ENCODE results near the gene TCTN1.
"Not testable (repeated sequence)": the region's sequence is repeated elsewhere in the genome, so short reads cannot be mapped to it uniquely, and the experiment has no call there.

TCTN1 gene

DNA sequence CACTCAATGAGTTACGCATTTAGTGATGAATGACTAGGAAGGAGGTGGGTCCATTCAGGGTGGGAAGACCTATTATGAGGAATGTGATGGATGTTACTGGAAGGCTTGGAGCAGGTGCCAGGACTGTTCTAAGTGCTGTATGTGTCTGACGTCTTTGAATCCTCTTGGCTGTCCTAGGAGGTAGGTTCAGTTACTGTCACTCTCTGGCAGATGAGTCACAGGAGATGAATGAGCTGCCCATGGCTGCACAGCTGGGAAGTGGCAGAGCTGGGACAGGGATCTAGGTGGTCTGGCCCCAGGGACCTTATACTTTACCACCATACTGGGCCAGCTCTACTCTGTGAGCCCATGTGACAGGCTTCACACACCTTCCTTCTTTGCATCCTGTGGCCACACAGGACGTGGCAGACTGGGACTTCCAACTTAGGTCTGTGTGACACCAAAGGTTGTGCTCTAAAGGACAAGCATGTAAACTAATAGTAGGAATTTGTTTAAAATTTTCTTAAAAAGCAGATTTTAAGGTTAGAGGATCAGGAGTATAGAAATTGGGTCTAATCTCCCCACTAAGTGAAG, 24.0 kb downstream of the TCTN1 start:
- Histone ChIP-seq H3K9ac (no peak overlapping the region), H3K4me2 (peak overlapping the region; percentile 69), H3K36me3 (no peaks in the 10 kb centered on the region), H3K27me3 (no peaks in the 10 kb centered on the region), H4K20me1 (no peaks in the 10 kb centered on the region), H3K4me1 (peaks cover 89% of the 10 kb centered on the region), H3K27ac (no peak overlapping the region), H3K9me3 (no peaks in the 10 kb centered on the region), H3K4me3 (no peak overlapping the region)
- no peak for TF ChIP-seq Cebpa-rat (IDR thresholded peaks at IDR 0.05)

DNA sequence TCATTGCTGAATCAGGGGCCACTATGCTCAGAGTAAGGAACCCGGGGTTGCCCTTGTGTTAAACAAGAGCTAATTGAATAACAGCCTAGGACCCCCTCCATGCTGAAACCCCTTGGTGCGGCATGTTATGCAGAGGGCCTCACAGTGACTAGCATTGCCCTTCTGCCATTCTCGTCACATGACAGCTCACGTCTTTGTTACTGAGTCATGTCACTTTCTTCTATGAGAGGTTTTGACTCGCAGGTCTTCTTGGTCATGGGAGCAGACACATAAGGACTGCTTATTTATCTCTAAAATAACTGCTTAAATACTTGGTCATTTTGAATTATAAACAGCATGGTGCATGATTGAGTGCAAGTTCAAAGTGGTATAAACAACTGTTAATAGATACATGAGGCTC, 24.9 kb downstream of the TCTN1 start:
- Histone ChIP-seq H3K36me3 (no peaks in the 10 kb centered on the region), H3K4me1 (peaks cover 95% of the 10 kb centered on the region), H3K9me3 (no peaks in the 10 kb centered on the region), H3K27me3 (no peaks in the 10 kb centered on the region), H4K20me1 (no peaks in the 10 kb centered on the region), H3K27ac (no peak overlapping the region), H3K4me2 (peak overlapping the region; percentile 81; the same call in 1 of the 2 replicates), H3K9ac (no peak overlapping the region), H3K4me3 (no peak overlapping the region)
- no peak for TF ChIP-seq Cebpa-rat (IDR thresholded peaks at IDR 0.05)

DNA sequence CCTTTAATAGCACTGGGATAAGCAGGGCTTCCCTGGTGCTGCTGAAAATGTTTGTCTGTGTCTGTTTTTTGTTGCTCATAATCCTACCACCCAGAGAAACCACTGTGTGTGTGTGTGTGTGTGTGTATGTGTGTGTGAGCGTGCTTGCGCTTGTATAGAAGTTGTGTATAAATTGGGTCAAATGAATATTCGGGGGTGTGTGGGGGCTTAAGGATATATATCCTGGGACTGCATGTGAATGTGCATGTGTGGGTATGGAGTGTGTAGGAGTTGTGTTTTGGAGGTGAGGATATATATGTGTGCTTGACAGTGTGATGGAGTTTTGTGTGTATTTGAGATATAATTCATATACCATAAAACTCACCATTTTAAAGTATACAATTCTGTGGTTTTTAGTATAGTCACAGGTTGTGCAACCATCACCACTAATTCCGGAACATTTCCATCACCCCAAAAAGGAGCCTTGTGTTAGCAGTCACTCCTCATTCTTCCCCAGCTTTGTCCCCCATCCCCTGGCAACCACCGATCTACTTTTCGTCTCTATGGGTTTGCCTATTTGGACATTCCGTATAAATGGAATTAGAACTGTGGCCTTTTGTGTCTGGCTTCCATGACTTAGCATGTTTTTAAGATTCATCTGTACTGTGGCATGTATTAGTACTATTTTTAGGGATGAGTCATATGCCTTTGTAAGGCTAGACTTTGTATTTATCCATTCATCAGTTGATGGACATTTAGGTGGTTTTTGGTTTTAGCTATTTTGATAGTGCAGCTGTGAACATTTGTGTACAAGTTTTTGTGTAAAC, 25.6 kb downstream of the TCTN1 start:
- H3K27me3 ChIP-seq: no peaks in the 10 kb centered on the region
- peaks cover 100% of the 10 kb centered on the region for H3K4me1 ChIP-seq
- no peaks in the 10 kb centered on the region for H3K36me3 ChIP-seq
- H3K4me3 ChIP-seq: no peak overlapping the region
- H3K4me2 ChIP-seq: peak overlapping the region; percentile 81
- no peak overlapping the region for H3K9ac ChIP-seq
- no peak overlapping the region for H3K27ac ChIP-seq
- no peaks in the 10 kb centered on the region for H4K20me1 ChIP-seq
- H3K9me3 ChIP-seq: no peaks in the 10 kb centered on the region
- no peak for TF ChIP-seq Cebpa-rat (IDR thresholded peaks at IDR 0.05)

DNA sequence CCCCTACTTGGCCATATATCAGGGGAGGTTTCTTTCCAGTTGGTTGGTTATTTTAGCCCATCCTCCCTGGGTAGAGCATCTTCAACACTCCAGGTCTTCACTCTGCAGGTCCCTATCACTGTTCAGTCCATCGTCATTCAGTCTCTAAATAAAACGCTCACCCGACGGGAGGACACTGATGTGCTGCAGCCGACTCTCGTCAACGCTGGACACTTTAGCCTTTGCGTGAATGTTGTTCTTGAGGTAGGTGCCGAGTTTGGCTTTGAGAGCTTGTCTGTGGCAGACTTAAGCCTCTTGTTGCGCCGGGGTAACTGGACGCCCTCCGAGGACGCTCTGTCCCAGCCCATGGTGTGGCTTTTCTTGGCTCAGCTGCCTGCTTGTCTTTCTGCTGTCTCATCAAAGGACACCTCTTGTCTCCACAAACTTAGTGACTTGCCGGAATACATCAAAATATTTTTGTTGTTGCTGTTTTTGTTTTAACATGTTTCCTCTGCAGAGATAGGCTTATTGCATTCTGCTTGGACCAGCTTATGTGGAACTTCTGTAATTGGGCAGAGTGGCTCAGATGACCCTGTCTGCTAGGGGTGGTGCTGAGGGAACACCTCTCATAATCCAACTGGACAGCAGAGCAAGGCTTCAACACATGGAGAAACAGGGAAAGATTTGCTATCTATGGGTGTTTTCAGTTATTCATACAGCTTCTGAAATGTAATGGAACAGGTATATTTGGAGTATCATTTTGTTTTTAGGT, 26.5 kb downstream of the TCTN1 start:
- TF ChIP-seq Cebpa-rat (IDR thresholded peaks at IDR 0.05): no peak
- H3K36me3 ChIP-seq: no peaks in the 10 kb centered on the region
- peak overlapping the region; percentile 36; the same call in 1 of the 2 replicates for H3K9ac ChIP-seq
- no peaks in the 10 kb centered on the region for H3K9me3 ChIP-seq
- H3K4me1 ChIP-seq: peaks cover 100% of the 10 kb centered on the region
- no peaks in the 10 kb centered on the region for H3K27me3 ChIP-seq
- peak overlapping the region; percentile 60 for H3K27ac ChIP-seq
- H3K4me2 ChIP-seq: peak overlapping the region; percentile 81
- no peaks in the 10 kb centered on the region for H4K20me1 ChIP-seq
- 0 out of 2 replicates have a peak overlapping the region, but pooled peaks have one; percentile 4 for H3K4me3 ChIP-seq

DNA sequence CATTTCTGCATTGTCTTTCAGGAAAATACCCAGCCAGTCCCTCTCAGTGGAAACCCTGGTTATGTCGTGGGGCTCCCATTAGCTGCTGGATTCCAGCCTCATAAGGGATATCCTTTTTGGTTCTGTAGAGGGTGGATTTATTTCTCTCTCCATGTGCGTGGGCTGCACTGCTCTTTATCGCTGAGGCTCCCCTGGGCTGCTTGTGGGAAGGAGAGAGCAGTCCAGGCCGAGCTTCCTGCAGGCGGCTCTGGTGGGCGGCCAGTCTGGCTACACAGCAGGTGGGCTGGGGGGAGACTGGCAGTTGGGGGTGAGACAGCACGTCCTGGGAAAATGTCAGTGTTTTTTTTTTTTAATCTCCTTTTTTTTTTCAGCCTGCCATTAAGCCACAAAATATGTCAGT, 27.6 kb downstream of the TCTN1 start:
- Histone ChIP-seq H3K27ac (peak overlapping the region; percentile 60), H3K9ac (peak overlapping the region; percentile 36), H3K9me3 (no peaks in the 10 kb centered on the region)

DNA sequence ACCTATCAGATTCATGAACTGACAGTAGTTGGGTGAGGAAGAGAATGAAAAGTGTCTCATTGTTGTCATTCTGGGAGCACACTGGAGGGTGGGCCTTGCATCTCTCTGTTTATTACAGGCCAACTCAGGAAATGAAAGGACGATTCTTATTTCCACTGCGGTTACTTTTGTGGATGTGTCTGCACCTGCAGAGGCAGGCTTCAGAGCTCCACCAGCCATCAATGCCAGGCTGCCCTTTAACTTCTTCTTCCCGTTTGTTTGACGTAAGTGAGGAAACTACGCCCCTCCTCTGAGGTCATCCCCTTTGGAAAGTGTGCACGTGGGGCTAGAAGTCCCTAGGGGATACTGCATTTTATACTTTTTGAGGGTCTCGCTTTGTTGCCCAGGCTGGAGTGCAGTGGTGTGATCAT, 33.7 kb downstream of the TCTN1 start:
- Histone ChIP-seq H3K36me3 (peaks cover 22% of the 10 kb centered on the region), H3K4me2 (peak overlapping the region; percentile 81), H3K27me3 (no peaks in the 10 kb centered on the region), H3K4me1 (peaks cover 91% of the 10 kb centered on the region), H4K20me1 (no peaks in the 10 kb centered on the region), H3K27ac (peak overlapping the region; percentile 85), H3K4me3 (peak overlapping the region; percentile 33), H3K9ac (peak overlapping the region; percentile 69), H3K9me3 (no peaks in the 10 kb centered on the region)
- no peak for TF ChIP-seq Cebpa-rat (IDR thresholded peaks at IDR 0.05)

More for the DNA sequence above, 27.6 kb downstream of the TCTN1 start:
- TF ChIP-seq Cebpa-rat (IDR thresholded peaks at IDR 0.05): no peak
- Histone ChIP-seq H3K36me3 (no peaks in the 10 kb centered on the region), H3K27me3 (no peaks in the 10 kb centered on the region), H3K4me2 (peak overlapping the region; percentile 81), H4K20me1 (no peaks in the 10 kb centered on the region), H3K4me1 (peaks cover 100% of the 10 kb centered on the region), H3K4me3 (no peak overlapping the region)

DNA sequence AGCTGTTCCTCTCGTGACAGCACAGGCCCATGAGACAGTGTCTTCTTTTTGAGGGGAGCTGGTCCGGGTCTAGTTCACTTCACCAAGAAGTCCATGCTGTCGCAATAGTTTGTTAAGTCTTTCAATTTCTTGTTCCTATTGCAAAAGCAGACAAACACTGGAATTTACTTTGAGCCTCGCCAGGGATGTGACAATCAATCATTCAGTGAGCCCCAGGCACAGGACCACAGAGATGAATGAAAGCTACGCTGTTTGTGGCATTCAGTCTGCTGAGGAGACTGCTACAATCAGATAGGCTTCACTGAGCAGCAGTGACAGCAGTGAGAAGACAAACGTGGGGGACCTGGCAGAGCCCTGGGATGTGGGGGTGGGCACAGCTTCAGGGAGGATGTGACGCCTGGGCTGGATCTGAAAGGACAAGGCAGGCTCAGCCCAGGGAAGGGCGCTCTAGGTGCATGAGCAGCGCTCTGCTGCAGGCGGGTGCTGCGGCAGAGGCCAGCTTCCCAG, 35.5 kb downstream of the TCTN1 start:
- Histone ChIP-seq H3K4me3 (peak overlapping the region; percentile 16; the same call in 1 of the 2 replicates), H3K4me1 (peaks cover 90% of the 10 kb centered on the region), H3K4me2 (peak overlapping the region; percentile 81), H3K36me3 (peaks cover 33% of the 10 kb centered on the region), H3K9ac (peak overlapping the region; percentile 70), H3K27me3 (no peaks in the 10 kb centered on the region), H4K20me1 (no peaks in the 10 kb centered on the region), H3K27ac (peak overlapping the region; percentile 85), H3K9me3 (no peaks in the 10 kb centered on the region)
- no peak for TF ChIP-seq Cebpa-rat (IDR thresholded peaks at IDR 0.05)

DNA sequence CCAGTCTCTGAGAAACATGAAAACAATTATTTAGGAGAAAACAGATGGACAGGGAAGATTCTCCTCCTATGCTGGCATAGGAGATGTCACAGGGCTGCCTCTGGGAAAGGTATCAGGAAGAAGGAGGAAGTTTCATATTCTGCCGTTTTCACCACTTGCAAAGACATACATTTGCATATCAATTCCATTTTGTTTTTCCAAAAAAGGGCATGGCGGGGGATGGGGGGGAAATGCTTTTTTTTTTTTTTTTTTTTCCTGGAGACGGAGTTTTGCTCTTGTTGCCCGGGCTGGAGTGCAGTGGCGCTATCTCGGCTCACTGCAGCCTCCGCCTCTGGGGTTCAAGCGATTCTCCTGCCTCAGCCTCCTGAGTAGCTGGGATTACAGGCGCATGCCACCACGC, 40.3 kb downstream of the TCTN1 start:
- not testable (repeated sequence) for H4K20me1 ChIP-seq, H3K4me3 ChIP-seq, H3K27me3 ChIP-seq, H3K27ac ChIP-seq, H3K4me2 ChIP-seq, H3K9me3 ChIP-seq, H3K9ac ChIP-seq
- Histone ChIP-seq H3K36me3 (peaks cover 58% of the 10 kb centered on the region), H3K4me1 (peaks cover 70% of the 10 kb centered on the region)

DNA sequence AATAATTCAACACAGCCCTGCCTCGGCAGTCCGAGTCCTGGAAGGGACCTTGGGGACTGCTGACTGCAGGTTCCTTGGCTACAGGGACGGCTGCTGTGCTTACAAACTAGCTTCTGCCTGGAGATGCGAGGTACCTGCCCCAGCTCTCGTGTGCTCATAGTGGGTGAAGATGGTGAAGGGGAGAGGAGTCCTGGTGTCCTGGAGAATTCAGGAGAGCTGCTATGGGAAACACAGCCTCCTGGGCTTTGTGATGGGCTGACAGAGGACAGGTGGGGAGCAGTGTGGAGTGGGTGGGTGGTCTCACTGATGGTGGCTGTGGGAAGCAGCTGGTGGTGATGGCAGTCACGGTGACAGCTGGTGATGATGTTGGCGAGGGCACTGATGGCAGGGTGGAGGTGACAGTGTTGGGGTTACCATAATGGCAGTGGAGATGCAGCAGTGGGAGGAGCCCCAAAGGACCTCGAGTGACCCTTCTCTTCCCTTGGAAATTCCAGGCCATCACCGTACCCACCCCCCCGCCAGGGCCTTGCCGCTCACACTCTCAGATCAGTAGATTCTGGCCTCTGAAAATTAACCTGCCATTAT, 42.2 kb downstream of the TCTN1 start:
- no peak overlapping the region for H3K4me2 ChIP-seq
- H3K4me1 ChIP-seq: peaks cover 70% of the 10 kb centered on the region
- H3K36me3 ChIP-seq: peaks cover 55% of the 10 kb centered on the region
- no peak overlapping the region for H3K4me3 ChIP-seq
- TF ChIP-seq Cebpa-rat (IDR thresholded peaks at IDR 0.05): no peak
- H3K27me3 ChIP-seq: no peaks in the 10 kb centered on the region
- H3K27ac ChIP-seq: 0 out of 2 replicates have a peak overlapping the region, but pooled peaks have one; percentile 9
- H4K20me1 ChIP-seq: no peaks in the 10 kb centered on the region
- no peak overlapping the region for H3K9ac ChIP-seq
- no peaks in the 10 kb centered on the region for H3K9me3 ChIP-seq

Measured in BLaER1 (cell line).